ENCODE measurements around the gene MMP13.

DNA sequence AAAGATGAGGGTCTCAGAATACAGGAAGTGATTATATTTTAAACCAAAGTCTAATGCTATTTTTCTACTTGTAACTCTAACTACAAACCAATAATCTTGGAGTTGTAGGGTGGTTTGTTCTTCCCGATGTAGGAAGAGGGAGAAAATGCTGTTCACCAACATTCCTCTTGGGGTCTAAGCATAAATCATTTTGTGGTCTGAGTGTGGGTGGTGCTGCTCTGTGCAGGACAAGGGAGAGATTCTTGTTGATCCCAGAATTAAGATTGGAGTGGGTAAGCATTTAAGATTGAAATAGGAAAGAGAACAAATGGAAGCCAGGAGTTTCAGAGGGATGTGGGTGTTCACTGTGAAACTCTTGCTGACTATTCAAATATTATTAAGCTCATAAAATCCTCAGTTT lies 38.6 kb upstream of the MMP13 start:
- TF ChIP-seq POLR2A (IDR thresholded peaks at IDR 0.05) = no peak
- TF ChIP-seq, protein P1, sequence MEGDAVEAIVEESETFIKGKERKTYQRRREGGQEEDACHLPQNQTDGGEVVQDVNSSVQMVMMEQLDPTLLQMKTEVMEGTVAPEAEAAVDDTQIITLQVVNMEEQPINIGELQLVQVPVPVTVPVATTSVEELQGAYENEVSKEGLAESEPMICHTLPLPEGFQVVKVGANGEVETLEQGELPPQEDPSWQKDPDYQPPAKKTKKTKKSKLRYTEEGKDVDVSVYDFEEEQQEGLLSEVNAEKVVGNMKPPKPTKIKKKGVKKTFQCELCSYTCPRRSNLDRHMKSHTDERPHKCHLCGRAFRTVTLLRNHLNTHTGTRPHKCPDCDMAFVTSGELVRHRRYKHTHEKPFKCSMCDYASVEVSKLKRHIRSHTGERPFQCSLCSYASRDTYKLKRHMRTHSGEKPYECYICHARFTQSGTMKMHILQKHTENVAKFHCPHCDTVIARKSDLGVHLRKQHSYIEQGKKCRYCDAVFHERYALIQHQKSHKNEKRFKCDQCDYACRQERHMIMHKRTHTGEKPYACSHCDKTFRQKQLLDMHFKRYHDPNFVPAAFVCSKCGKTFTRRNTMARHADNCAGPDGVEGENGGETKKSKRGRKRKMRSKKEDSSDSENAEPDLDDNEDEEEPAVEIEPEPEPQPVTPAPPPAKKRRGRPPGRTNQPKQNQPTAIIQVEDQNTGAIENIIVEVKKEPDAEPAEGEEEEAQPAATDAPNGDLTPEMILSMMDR (IDR thresholded peaks at IDR 0.05) = no peak
- TF ChIP-seq EP300 (IDR thresholded peaks at IDR 0.05) = no peak
